Measurements from ENCODE around the gene SGTA. TPM values are rescaled to one million over a fixed set of nuclear protein-coding genes. Genes with fewer than 3 reads are reported as not detected.

SGTA gene
- total and polyA plus RNA-seq, 2 of the 4 experiments (the other 2 are of a cell fraction) = 17.4 to 72.9 TPM

- TF ChIP-seq ELK1 (IDR thresholded peaks at IDR 0.05; ENCODE audit: borderline replicate concordance, low read depth, low read length) = no peak
Observed at GRCh38 chr19:2722541-2723344, 60.3 kb downstream of the SGTA start (continued).

All from IMR-90 (cell line).